Gastroesophageal sphincter (tissue), 4 donors: ENCODE results near the gene NMRK1. TPM values are rescaled to one million over a fixed set of nuclear protein-coding genes. Genes with fewer than 3 reads are reported as not detected.

Experiments used
- ATAC-seq: fragments of 150-250 bp; one replicate; pipeline ENCODE4 v1.9.1; 2016; ENCODE audit warnings: mild to moderate bottlenecking, moderate library complexity
- H3K27ac ChIP-seq, 4 donors: fragments of 200-600 bp; sonication (generic) in 3 of 4; 1 replicate in 3 of 4; 2 replicates in 1 of 4; pipeline ENCODE4 v1.5.1; 2016 to 2019
- H3K27me3 ChIP-seq: fragments of 200-600 bp; sonication (generic); one replicate; pipeline ENCODE4 v1.5.1; 2019
- H3K36me3 ChIP-seq, 2 donors: fragments of 200-600 bp; sonication (generic); one replicate each; pipeline ENCODE4 v1.5.1; 2019; ENCODE audit warnings: control low read depth in 1 of 2
- H3K4me1 ChIP-seq, 3 donors: fragments of 200-600 bp; sonication (generic); 1 replicate in 2 of 3; 2 replicates in 1 of 3; pipeline ENCODE4 v1.5.1; 2016 to 2019; ENCODE audit warnings: control low read depth in 2 of 3
- H3K4me3 ChIP-seq, 2 donors: fragments of 200-600 bp; sonication (generic); one replicate each; pipeline ENCODE4 v1.5.1; 2019; ENCODE audit warnings: mild to moderate bottlenecking in 1 of 2, moderate library complexity in 1 of 2
- H3K9me3 ChIP-seq, 3 donors: fragments of 200-600 bp; sonication (generic); one replicate each; pipeline ENCODE4 v1.5.1; 2017 to 2019; ENCODE audit warnings: control low read depth in 2 of 3
- EP300 ChIP-seq: sonication (generic); formaldehyde crosslinking; IDR thresholded peaks from one replicate; pipeline ENCODE4 v1.6.1; 2017; ENCODE audit warnings: antibody characterized with exemption, mild to moderate bottlenecking
- POLR2A ChIP-seq, 2 donors: fragments of 450-650 bp; IDR thresholded peaks; one replicate each; pipeline ENCODE4 v1.6.1; 2017; ENCODE audit warnings: antibody characterized with exemption in 2 of 2, mild to moderate bottlenecking in 2 of 2, moderate library complexity in 1 of 2
- POLR2AphosphoS5 ChIP-seq: sonication (generic); formaldehyde crosslinking; IDR thresholded peaks from one replicate; pipeline ENCODE4 v1.6.1; 2017; ENCODE audit warnings: antibody characterized with exemption
- WGBS, 2 donors: methylation state at CpG; one replicate each; pipeline ENCODE4 v1.1.5; 2018; ENCODE audit warnings: low coverage in 1 of 2; 5-methylcytosine and 5-hydroxymethylcytosine counted together
- total RNA-seq, 4 donors: library from RNA; depleted of rRNA; stranded (reverse); fragments of >200 nt; gene quantifications; one replicate each; pipeline ENCODE4 v1.1.0, GENCODE V29; 2016
- TF ChIP-seq, protein P1 (sequence below), 4 experiments: fragments of 200-600 bp in 2 of 4; fragments of 450-650 bp in 2 of 4; sonication (generic) in 1 of 4; IDR thresholded peaks; one replicate each; pipeline ENCODE4 v1.5.1; 2017 to 2019; ENCODE audit warnings: antibody characterized with exemption in 4 of 4, mild to moderate bottlenecking in 2 of 4, moderate library complexity in 2 of 4

NMRK1 gene
- total RNA-seq, 4 donors from 2014 or later, result 6.3 to 21.5 (median 13.6) TPM

DNA sequence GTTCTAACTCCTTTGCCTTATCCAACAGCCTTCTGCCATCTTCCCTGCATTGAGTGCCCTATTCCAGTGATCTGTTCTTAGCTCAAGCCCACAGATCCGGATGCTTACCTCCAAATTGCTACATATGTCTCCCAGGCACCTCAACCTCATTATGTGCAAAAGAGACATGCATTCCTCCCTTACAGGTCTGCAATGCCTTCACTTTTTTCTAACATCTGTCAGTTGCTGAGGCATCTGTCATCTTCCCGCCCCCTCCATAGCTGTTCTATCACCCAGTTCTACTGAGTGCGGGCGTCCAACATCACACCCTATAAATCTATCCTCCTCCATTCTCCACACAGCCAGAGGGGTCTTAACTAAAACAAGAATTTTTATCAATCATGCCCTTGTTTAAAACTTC is 20.1 kb downstream of the NMRK1 start:
- peaks cover 0 to 28% of the 10 kb centered on the region in 2 donors for H3K36me3 ChIP-seq
- H3K27me3 ChIP-seq, result no peaks in the 10 kb centered on the region
- no peak overlapping the region for H3K27ac ChIP-seq
- no peak overlapping the region for H3K4me3 ChIP-seq
- TF ChIP-seq POLR2AphosphoS5, result no peak
- TF ChIP-seq, protein P1, sequence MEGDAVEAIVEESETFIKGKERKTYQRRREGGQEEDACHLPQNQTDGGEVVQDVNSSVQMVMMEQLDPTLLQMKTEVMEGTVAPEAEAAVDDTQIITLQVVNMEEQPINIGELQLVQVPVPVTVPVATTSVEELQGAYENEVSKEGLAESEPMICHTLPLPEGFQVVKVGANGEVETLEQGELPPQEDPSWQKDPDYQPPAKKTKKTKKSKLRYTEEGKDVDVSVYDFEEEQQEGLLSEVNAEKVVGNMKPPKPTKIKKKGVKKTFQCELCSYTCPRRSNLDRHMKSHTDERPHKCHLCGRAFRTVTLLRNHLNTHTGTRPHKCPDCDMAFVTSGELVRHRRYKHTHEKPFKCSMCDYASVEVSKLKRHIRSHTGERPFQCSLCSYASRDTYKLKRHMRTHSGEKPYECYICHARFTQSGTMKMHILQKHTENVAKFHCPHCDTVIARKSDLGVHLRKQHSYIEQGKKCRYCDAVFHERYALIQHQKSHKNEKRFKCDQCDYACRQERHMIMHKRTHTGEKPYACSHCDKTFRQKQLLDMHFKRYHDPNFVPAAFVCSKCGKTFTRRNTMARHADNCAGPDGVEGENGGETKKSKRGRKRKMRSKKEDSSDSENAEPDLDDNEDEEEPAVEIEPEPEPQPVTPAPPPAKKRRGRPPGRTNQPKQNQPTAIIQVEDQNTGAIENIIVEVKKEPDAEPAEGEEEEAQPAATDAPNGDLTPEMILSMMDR (IDR thresholded peaks at IDR 0.05), result no peak
- no peak for TF ChIP-seq EP300
- no peak for TF ChIP-seq POLR2A (IDR thresholded peaks at IDR 0.05)
- no peaks in the 10 kb centered on the region for H3K4me1 ChIP-seq
- H3K9me3 ChIP-seq, result no peaks in the 10 kb centered on the region
- ATAC-seq, result no peak
- WGBS, 2 donors, result 79 to 100% methylated on average over 3 to 4 of the region's 4 CpGs

DNA sequence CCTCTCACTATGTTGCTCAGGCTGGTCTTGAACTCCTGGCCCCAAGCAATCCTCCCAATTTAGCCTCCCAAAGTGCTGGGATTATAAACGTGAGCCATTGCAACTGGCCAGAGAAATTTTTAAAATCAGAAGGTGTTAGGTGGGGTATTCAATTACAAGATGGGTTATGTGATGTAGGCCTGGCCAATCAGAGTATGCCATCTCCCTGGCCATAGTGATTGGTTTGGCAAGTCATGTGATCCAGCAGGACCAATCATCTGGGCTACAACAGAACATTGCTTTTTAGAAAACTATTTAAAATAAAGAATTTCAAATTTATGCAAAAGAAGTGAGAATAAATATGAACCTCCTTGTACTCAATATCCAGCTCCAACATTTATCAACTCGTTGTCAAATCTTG is 22.4 kb downstream of the NMRK1 start:
- Histone ChIP-seq H3K9me3 (no peaks in the 10 kb centered on the region), H3K36me3 (peaks cover 0 to 29% of the 10 kb centered on the region in 2 donors), H3K4me3 (no peak overlapping the region), H3K27ac (no peak overlapping the region), H3K4me1 (no peaks in the 10 kb centered on the region), H3K27me3 (no peaks in the 10 kb centered on the region)
- ATAC-seq, result no peak
- 65 to 91% methylated on average over 2 of the region's 2 CpGs for WGBS, 2 donors
- TF ChIP-seq, protein P1 (IDR thresholded peaks at IDR 0.05), result no peak
- TF ChIP-seq EP300 (no peak), POLR2AphosphoS5 (no peak), POLR2A (IDR thresholded peaks at IDR 0.05) (no peak)

DNA sequence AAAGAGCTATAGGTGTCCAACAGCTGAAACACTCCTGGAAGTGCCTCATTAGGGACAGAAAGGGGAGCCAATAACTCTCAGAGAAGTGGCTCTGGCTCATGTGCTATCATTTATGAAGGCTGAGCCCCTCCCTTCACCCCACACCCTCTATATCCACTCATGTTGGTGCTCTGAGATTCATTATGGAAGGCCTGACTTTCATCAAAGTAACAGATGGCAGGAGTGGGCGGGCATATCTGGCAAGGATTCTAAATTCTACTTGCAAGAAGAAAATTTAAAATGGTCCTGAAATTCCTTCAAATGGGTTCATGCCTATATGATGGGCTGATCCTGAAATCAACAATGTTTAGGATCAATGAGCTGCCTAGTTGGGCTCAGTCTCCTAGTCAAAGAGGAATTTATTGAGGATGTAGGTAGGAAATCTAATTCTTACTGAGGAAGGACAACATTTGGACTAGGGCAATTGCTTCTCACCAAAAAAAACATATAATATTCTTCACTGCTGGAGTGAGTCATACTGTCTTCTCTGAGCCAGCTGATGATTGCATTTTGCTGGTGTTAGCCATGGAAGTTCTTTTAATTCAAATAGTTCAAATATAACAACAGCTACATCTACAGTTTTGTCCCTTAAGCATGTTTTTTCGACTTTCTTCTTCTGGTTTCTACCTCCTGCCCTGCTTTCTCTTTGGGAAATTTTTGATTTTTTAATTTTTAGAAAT is 23.5 kb downstream of the NMRK1 start:
- 45 to 76% methylated on average over 2 of the region's 2 CpGs for WGBS, 2 donors
- Histone ChIP-seq H3K4me1 (no peaks in the 10 kb centered on the region), H3K27ac (no peak overlapping the region), H3K4me3 (no peak overlapping the region), H3K9me3 (no peaks in the 10 kb centered on the region), H3K27me3 (no peaks in the 10 kb centered on the region), H3K36me3 (peaks cover 0 to 27% of the 10 kb centered on the region in 2 donors)
- ATAC-seq, result no peak
- TF ChIP-seq EP300 (no peak), POLR2A (IDR thresholded peaks at IDR 0.05) (no peak), POLR2AphosphoS5 (no peak)
- TF ChIP-seq, protein P1 (IDR thresholded peaks at IDR 0.05), result no peak

DNA sequence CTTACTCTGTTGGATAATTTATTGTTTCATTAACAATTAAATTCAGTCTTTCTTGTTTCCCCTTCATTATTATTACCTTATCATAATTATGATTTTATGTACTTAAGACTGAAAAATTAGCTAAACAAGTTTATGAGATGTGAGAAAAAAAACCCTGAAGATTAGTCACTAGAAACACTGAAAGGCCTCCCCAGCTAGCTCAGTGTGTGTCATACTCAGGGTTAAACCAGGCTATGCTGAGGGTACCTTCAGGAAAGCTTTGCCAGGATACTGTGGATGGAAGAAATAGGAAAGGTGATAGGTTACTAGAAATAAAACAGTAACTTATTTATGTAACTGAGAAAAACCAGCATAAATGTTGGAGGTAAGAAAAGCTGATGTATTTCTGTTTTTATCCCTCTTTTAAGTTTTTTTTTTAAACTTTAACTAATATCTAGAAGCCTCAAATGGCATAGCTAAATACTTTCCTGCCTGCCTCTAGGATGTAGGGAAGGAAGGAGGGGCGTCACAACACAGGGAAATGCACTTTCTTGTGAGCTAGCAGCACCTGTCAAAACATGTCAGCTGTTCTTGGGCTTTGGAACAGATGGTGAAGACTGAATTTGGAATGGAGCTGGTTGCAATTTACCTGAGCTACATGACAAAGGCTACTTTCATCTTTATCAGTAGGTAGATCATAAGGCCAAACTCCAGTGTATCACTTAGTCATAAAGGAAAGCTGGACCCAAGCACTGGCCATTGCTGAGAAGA is 24.2 kb downstream of the NMRK1 start:
- Histone ChIP-seq H3K9me3 (no peaks in the 10 kb centered on the region), H3K27ac (no peak overlapping the region), H3K4me1 (no peaks in the 10 kb centered on the region), H3K27me3 (no peaks in the 10 kb centered on the region), H3K4me3 (no peak overlapping the region), H3K36me3 (peaks cover 0 to 21% of the 10 kb centered on the region in 2 donors)
- TF ChIP-seq POLR2A (IDR thresholded peaks at IDR 0.05), result no peak
- TF ChIP-seq, protein P1 (IDR thresholded peaks at IDR 0.05), result no peak
- no peak for TF ChIP-seq POLR2AphosphoS5
- no peak for TF ChIP-seq EP300
- 63 to 67% methylated on average over 1 of the region's 1 CpG for WGBS, 2 donors
- no peak for ATAC-seq

DNA sequence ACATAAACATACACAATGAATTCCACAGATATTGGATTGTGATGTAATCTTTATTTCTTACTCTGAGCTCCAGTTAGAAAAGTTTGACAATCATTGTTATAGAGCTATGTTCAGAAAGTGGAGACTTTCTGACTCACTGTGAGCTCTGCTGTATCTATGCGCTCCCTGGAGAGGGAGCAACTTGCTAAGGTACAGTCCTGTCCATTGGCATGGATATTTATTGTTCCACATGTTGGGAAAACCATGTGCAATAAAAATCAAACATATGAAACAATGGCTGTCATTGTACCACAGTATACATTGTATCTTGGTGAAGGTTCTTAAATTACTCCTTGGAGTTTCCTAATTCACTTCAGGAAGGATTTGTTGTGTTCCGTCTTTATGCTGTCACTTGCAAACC is 26.8 kb downstream of the NMRK1 start:
- no peak for ATAC-seq
- TF ChIP-seq EP300 (no peak), POLR2A (IDR thresholded peaks at IDR 0.05) (no peak), POLR2AphosphoS5 (no peak)
- TF ChIP-seq, protein P1 (IDR thresholded peaks at IDR 0.05), result no peak
- Histone ChIP-seq H3K36me3 (peaks cover 0 to 7% of the 10 kb centered on the region in 2 donors), H3K27ac (no peak overlapping the region), H3K9me3 (no peaks in the 10 kb centered on the region), H3K4me3 (no peak overlapping the region), H3K4me1 (no peaks in the 10 kb centered on the region), H3K27me3 (no peaks in the 10 kb centered on the region)
- 100% methylated on average over 2 of the region's 2 CpGs for WGBS, 2 donors
